Measurements from ENCODE around the gene CLDN15. TPM values are rescaled to one million over a fixed set of nuclear protein-coding genes. Genes with fewer than 3 reads are reported as not detected.

The CLDN15 gene
- polyA plus RNA-seq, 2 of the 4 experiments (the other 2 are of a cell fraction): 9.6 to 12.9 TPM

GRCh38 chr7:101271021-101271420 lies 33.4 kb upstream of the CLDN15 start:
- POLR2A ChIA-PET: no interaction called here

GRCh38 chr7:101269664-101270063 lies 32.1 kb upstream of the CLDN15 start:
- Histone ChIP-seq H3K4me1 (no peaks in the 10 kb centered on the region), H3K9me3 (no peaks in the 10 kb centered on the region), H3K4me3 (no peak overlapping the region), H3K4me2 (no peak overlapping the region), H3K27ac (no peak overlapping the region)
- 81% methylated on average over 21 of the region's 21 CpGs for WGBS (ENCODE audit: missing lambda C conversion rate)
- ATAC-seq (no peak), DNase-seq (ENCODE audit: low read depth in 1 of 2, low spot score in 1 of 2) (no peak), FAIRE-seq (no peak)
- ChIA-PET CTCF (interaction anchor here (1.0 to 3.2 kb wide), 2 partner anchors 9 to 14 kb away, joined by 3 to 15 read pairs; no protein-coding TSS in a partner anchor), POLR2A (no interaction called here)
- TF ChIP-seq ELK1 (IDR thresholded peaks at IDR 0.05; ENCODE audit: low read depth, low read length) (no peak), EHMT2 (IDR thresholded peaks at IDR 0.05; ENCODE audit: low read depth) (no peak), KDM5A (IDR thresholded peaks at IDR 0.05) (no peak), PHF8 (IDR thresholded peaks at IDR 0.05; ENCODE audit: borderline replicate concordance, low read depth) (no peak), TFCP2L1 (CRISPR knock-in tag; IDR thresholded peaks at IDR 0.05) (no peak), NFE2L2 (conservative IDR thresholded peaks at IDR 0.05; ENCODE audit: low read length) (no peak), FOSL2 (IDR thresholded peaks at IDR 0.05) (no peak), FOSL2 (CRISPR knock-in tag; IDR thresholded peaks at IDR 0.05) (no peak), CBX8 (IDR thresholded peaks at IDR 0.05) (no peak), MAX (IDR thresholded peaks at IDR 0.05) (no peak)

More at GRCh38 chr7:101271021-101271420, 33.4 kb upstream of the CLDN15 start:
- Histone ChIP-seq H3K9me3 (no peaks in the 10 kb centered on the region), H3K4me1 (no peaks in the 10 kb centered on the region), H3K27ac (no peak overlapping the region), H3K4me2 (no peak overlapping the region), H3K4me3 (no peak overlapping the region)
- no peak for FAIRE-seq
- CTCF ChIA-PET: interaction anchor here (1.2 kb wide), 1 partner anchor 127 kb away, joined by 5 read pairs; no protein-coding TSS in a partner anchor
- DNase-seq (ENCODE audit: low read depth in 1 of 2, low spot score in 1 of 2): no peak
- no peak for ATAC-seq
- 77% methylated on average over 5 of the region's 5 CpGs for WGBS (ENCODE audit: missing lambda C conversion rate)
- TF ChIP-seq MAFK (IDR thresholded peaks at IDR 0.05; ENCODE audit: partially characterized antibody) (no peak), HEYL (CRISPR knock-in tag; IDR thresholded peaks at IDR 0.05) (no peak), CTCF (IDR thresholded peaks at IDR 0.05) (no peak), NPAS2 (CRISPR knock-in tag; IDR thresholded peaks at IDR 0.05; ENCODE audit: borderline replicate concordance) (no peak), TP53 (CRISPR knock-in tag; IDR thresholded peaks at IDR 0.05) (no peak), HMGXB4 (CRISPR knock-in tag; IDR thresholded peaks at IDR 0.05; ENCODE audit: borderline replicate concordance) (no peak), HES2 (IDR thresholded peaks at IDR 0.05) (no peak), ZSCAN20 (CRISPR knock-in tag; IDR thresholded peaks at IDR 0.05) (no peak)
